COLO829 (cell line): Measurements from ENCODE around the gene TBX6.
"Not testable (repeated sequence)": the region's sequence is repeated elsewhere in the genome, so short reads cannot be mapped to it uniquely, and the experiment has no call there.

Experiments
- DNase-seq: peaks from one replicate; pipeline ENCODE4 v3.0.0; 2012; ENCODE audit warnings: low spot score

Gene TBX6

DNA sequence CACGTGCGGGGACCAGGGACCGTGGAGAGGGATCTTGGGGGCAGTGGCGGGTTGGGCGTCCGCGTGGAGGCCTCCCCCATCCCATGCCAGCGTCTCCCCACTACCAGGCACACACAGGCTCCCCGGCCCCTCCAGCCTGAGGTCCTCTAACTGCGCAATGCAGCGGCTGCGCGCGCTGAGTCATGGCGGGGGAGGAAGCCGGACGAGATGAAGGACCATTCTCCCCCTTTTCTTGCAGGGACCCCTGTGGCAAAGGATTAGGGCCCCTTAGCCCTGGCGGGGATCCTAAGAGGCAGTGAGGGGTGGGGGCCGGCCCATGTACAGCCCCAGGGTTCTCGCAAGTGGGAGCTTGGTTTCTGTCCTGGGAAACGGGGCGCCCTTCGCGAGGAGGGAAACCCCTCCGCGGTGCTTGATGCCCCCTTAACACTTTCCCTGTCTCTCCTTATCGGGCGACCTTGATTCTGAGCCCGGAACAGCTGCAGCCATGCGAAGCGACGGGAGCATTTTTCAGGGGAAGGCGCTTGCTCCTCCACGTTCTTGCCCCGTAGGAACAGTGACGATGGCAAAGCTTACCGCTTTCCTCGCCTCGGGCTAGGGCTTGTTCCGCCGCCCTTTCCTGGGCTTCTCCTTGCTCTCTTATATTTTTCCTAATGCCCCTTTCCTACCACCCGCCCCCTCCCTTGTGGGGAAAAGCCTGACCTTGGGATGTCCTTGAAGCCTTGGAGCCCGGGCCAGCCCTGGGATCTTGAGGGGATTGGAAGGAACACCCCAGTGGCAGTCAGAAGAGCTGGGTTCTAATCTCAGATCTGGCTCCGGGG lies 25.6 kb downstream of the TBX6 start:
- DNase-seq: no peak

DNA sequence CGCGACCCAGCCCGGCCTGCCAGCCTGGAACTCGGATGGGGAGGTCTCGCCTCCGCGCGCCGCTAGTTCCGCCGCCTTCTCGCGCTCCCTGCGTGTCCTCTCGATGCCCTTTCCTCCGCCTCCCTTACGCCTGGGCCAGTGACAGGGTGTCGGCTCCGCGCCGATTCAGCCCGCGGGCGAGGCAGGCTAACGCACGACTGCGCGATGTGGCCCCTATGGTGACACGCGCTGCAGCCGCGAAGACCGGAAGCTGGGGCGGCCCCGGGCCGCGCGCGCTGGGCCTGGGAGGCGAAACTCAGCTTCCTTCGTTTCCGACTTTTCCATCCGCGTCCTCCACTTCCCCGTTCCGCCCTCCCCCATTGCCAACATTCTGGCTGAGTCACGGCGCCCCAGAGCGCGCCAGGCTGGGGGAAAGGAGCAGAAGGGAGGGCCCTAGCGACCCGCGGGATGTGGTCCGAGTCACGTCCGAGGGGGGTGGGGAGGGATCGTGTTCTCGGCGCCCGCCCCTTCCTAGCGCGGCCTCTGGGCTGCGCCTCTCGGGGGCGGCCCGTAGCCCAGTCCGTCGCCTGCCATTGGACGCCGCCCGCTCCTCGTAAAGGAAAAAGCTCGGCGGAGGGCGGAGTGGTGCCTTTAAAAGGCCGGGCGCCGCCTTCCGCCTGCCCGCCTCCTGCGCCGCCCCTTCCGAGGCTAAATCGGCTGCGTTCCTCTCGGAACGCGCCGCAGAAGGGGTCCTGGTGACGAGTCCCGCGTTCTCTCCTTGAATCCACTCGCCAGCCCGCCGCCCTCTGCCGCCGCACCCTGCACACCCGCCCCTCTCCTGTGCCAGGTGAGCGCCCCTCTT lies 26.4 kb downstream of the TBX6 start, which contains the start of gene ALDOA:
TSS of gene ALDOA (plus strand) at position 659 of the 841 bp plus-strand sequence. CDS start 1,138 bp downstream, outside the sequence.
- peak; percentile 86 for DNase-seq

DNA sequence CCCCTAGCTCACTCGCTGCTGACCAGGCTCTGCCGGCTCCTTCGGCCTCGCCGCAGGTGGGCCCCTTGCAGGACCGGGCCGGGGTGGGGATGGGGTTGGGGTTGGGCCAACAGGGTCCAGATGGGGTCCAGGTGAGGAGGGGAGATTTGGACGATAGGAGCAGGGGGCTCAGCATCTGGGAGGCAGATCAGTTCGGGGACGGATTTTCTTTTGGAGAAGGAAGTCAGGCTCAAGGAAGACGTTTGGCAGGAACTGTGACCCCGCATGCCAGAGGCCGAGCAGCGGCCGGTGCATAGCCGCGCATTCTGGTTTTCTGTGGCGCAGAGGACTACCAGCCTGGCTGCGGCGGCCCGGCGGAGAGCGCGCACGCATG lies 27.0 kb downstream of the TBX6 start:
- no peak for DNase-seq

DNA sequence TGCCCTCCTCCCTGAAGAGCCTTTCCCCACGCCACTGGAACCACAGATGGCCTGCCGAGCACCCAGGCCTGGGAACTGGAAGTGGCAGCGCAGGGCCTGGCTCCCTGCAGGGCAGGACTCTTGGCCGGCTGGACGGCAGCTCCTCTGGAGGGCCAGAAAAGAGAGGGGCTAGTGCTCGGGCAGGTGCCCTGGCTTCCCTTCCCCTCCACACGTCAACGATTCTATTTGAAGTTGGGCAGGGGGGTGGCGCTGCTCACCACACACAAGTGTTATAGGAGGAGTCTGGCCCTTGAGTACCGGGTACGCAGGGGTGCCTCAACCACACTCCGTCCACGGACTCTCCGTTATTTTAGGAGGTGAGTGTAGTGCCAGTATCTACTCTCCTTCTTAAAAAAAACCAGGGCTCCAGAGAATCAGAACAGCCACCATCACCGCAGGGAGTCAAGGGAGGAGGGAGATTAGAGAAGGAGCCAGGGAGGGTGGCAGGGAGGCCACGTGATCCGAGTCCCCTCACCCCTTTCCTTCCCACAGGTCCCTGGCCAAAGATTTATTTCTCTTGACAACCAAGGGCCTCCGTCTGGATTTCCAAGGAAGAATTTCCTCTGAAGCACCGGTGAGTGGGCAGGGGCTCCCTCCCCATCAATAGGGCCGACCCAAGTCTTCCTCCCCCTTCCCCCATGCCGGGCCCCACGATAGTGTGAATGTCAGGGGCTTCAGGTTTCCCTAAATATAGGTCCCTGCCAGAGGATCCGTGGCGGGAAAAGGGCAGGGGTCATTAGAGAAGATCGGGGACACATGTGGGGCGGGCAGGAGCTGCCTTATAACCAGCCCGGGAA lies 27.6 kb downstream of the TBX6 start:
- DNase-seq: no peak

- no peak for DNase-seq
Measured at GRCh38 chr16:30063278-30063892, 28.3 kb downstream of the TBX6 start.

DNA sequence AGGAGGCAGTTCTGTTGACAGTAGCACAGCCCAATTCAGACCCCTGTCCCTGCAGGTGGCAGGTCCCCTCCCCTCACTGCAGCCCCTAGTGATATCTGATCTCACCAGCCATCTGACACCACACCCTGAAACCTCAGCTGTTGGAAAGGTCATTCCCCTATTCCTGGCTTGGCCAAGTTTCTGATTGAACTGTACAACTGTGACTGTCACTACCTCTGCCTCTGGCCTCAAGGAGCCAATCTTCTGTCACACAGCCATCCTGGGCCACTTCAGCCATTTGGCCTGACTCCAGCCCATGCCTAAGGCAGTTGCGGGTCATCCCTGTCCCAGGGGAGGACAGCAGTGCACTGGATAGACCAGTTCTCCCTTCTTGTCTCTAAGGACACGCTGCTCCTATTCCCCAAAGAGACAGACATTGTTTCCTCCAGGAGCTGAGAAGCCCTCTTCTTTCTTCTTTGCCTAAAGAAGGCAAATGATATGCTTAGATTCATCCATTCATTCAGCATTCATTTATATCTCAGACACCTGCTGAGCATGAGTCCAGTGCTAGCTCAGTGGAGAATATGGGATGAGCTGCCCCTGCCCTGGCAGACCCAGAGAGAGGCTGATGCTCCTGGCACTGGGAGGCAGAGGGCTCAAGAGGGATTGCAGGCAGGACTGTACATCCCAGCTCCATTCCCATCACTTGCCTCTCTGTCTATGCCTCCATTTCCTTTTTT lies 30.7 kb downstream of the TBX6 start:
- no peak for DNase-seq

GRCh38 chr16:30060346-30060745 lies 31.4 kb downstream of the TBX6 start:
- no peak for DNase-seq

GRCh38 chr16:30054959-30055553 lies 36.7 kb downstream of the TBX6 start:
- DNase-seq: no peak

- DNase-seq: no peak
Measured at GRCh38 chr16:30054451-30054850, 37.3 kb downstream of the TBX6 start.

- DNase-seq: peak; percentile 92
Measured at GRCh38 chr16:30053376-30054015, 38.2 kb downstream of the TBX6 start.

GRCh38 chr16:30052671-30053372 lies 38.9 kb downstream of the TBX6 start:
- peak; percentile 99 for DNase-seq

GRCh38 chr16:30051518-30051917 lies 40.2 kb downstream of the TBX6 start:
- peak; percentile 36 for DNase-seq

GRCh38 chr16:30049871-30050270 lies 41.9 kb downstream of the TBX6 start:
- no peak for DNase-seq

GRCh38 chr16:30046588-30046987 lies 45.1 kb downstream of the TBX6 start:
- DNase-seq: no peak

DNA sequence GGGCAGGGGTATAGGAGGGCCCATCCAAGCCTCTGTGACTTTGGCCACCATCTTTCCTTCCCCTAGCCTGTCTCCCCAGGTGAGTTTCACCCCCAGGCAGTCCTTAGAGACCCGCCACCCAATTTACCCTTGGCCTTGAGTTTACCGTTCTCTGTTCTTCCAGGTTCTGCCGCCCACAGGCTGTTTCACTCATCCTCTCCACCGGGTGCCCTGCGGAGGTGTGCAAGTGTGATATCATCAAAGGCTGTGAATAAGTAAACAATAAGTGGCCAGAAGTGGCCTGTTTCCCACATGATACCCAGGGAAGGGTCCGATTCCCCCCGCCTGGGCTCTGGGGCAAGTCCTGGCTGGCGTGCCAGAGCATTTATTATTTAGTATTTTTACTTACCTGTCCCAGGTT lies 45.5 kb downstream of the TBX6 start:
- no peak for DNase-seq

DNA sequence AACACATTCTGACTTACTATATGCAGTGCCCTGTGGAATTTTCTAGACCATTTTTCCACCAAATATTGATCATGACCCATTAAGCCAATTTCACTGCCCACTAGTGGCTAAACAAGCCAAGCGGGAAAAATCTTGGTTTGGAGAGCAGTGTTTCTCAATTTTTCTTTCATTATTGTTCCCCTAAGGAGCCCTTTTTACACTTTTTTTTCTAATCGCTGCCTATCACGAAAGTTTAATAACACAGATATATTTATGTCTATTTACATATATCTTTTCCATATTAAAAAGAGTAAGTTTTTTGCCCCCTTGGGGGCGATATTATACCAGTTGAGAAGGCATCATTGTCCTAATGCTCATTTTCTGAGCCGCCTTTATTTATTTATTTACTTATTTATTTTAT lies 49.9 kb downstream of the TBX6 start:
- DNase-seq: no peak

DNA sequence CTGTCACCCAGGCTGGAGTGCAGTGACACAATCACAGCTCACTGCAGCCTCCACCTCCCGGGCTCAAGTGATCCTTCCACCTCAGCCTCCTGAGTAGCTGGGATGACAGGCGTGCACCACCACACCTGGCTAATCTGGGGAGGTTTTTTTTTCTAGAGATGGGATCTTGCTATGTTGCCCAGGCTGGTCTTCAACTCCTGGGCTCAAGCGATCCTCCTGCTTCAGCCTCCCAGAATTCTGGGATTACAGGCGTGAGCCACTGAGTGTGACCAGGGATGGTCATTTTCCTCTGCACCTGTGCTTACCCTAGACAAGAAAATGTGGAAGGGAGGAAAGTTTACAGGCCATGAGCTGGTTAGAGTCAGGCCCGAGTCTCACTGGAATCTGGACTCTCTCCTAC lies 51.0 kb downstream of the TBX6 start:
- not testable (repeated sequence) for DNase-seq

DNA sequence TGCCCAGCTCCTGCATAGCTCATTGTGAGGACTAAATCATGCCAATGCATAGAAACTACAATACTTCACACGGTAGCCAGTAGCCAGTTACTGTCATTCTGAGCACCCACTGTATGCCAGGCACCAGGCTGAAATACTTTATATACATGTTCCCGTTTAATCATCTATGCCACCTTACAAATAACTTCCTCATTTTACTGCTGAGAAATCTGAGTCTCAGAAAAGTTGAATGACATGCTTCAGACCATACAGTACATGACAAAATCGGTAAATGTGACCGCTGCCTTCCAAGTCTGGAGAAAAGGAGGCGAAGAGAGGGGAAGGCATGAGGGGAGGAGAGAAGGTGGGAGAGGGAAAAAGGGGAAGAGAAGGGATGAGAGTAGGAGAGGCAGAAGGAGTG lies 51.5 kb downstream of the TBX6 start:
- DNase-seq: no peak
